Measurements from ENCODE around the gene SLC39A6. TPM values are rescaled to one million over a fixed set of nuclear protein-coding genes. Genes with fewer than 3 reads are reported as not detected.
"Not testable (repeated sequence)": the region's sequence is repeated elsewhere in the genome, so short reads cannot be mapped to it uniquely, and the experiment has no call there.

SLC39A6 gene
- total and polyA plus RNA-seq, 4 donors: 4.7 to 59.2 (median 31.0) TPM

GRCh38 chr18:36126668-36127067, 2.5 kb downstream of the SLC39A6 start:
- 95 to 98% methylated on average over 8 of the region's 8 CpGs for WGBS, 2 donors
- H3K27ac ChIP-seq (ENCODE audit: low read depth in 1 of 2, low read length in 1 of 2): no peak overlapping the region
- no peak overlapping the region for H3K4me3 ChIP-seq
- no peaks in the 10 kb centered on the region for H3K9me3 ChIP-seq (ENCODE audit: control insufficient read depth in 4 of 4, insufficient read depth in 3 of 4, low read length in 3 of 4)
- H3K27me3 ChIP-seq (ENCODE audit: control insufficient read depth in 3 of 3, insufficient read depth in 3 of 3, low read length in 2 of 3): no peaks in the 10 kb centered on the region
- H3K4me1 ChIP-seq (ENCODE audit: control insufficient read depth in 5 of 5, insufficient read depth in 5 of 5, low read length in 5 of 5): peaks cover 4 to 22% (median 12%) of the 10 kb centered on the region in 5 donors
- no peak for ATAC-seq (ENCODE audit: insufficient read depth, low FRiP score)
- H3K9ac ChIP-seq (ENCODE audit: insufficient read depth in 1 of 2, low read length in 2 of 2): no peak overlapping the region
- no peak for DNase-seq
- H3K36me3 ChIP-seq (ENCODE audit: control insufficient read depth in 4 of 4, insufficient read depth in 4 of 4, low read length in 4 of 4): peaks cover 3 to 15% (median 13%) of the 10 kb centered on the region in 4 donors
- no peak for TF ChIP-seq CTCF (IDR thresholded peaks at IDR 0.05; ENCODE audit: control extremely low read depth, extremely low read depth)

- WGBS, 2 donors: 74 to 88% methylated on average over 4 of the region's 4 CpGs
- TF ChIP-seq CTCF (IDR thresholded peaks at IDR 0.05; ENCODE audit: control extremely low read depth, extremely low read depth): no peak
These were observed 4.3 kb downstream of the SLC39A6 start for GRCh38 chr18:36124841-36125240.

GRCh38 chr18:36120297-36120696, 8.8 kb downstream of the SLC39A6 start:
- Histone ChIP-seq H3K9me3 (ENCODE audit: control insufficient read depth in 4 of 4, insufficient read depth in 3 of 4, low read length in 3 of 4) (no peaks in the 10 kb centered on the region), H3K9ac (ENCODE audit: insufficient read depth in 1 of 2, low read length in 2 of 2) (no peak overlapping the region), H3K4me1 (ENCODE audit: control insufficient read depth in 5 of 5, insufficient read depth in 5 of 5, low read length in 5 of 5) (no peaks in the 10 kb centered on the region), H3K27ac (ENCODE audit: low read depth in 1 of 2, low read length in 1 of 2) (peak overlapping the region in 1 of 2 donors; percentile 22), H3K4me3 (no peak overlapping the region), H3K36me3 (ENCODE audit: control insufficient read depth in 4 of 4, insufficient read depth in 4 of 4, low read length in 4 of 4) (peaks cover 8 to 27% (median 22%) of the 10 kb centered on the region in 4 donors), H3K27me3 (ENCODE audit: control insufficient read depth in 3 of 3, insufficient read depth in 3 of 3, low read length in 2 of 3) (no peaks in the 10 kb centered on the region)
- no peak for DNase-seq
- ATAC-seq (ENCODE audit: insufficient read depth, low FRiP score): no peak
- WGBS, 2 donors: 59% methylated on average over 3 of the region's 3 CpGs
- TF ChIP-seq CTCF (IDR thresholded peaks at IDR 0.05; ENCODE audit: control extremely low read depth, extremely low read depth): no peak

More at GRCh38 chr18:36124841-36125240, 4.3 kb downstream of the SLC39A6 start:
- H3K36me3 ChIP-seq (ENCODE audit: control insufficient read depth in 4 of 4, insufficient read depth in 4 of 4, low read length in 4 of 4): peaks cover 5 to 19% (median 16%) of the 10 kb centered on the region in 4 donors
- H3K27ac ChIP-seq (ENCODE audit: low read depth in 1 of 2, low read length in 1 of 2): no peak overlapping the region
- DNase-seq (no peak), ATAC-seq (ENCODE audit: insufficient read depth, low FRiP score) (no peak)
- H3K9me3 ChIP-seq (ENCODE audit: control insufficient read depth in 4 of 4, insufficient read depth in 3 of 4, low read length in 3 of 4): no peaks in the 10 kb centered on the region
- H3K9ac ChIP-seq (ENCODE audit: insufficient read depth in 1 of 2, low read length in 2 of 2): no peak overlapping the region
- H3K27me3 ChIP-seq (ENCODE audit: control insufficient read depth in 3 of 3, insufficient read depth in 3 of 3, low read length in 2 of 3): no peaks in the 10 kb centered on the region
- H3K4me3 ChIP-seq: no peak overlapping the region
- H3K4me1 ChIP-seq (ENCODE audit: control insufficient read depth in 5 of 5, insufficient read depth in 5 of 5, low read length in 5 of 5): peaks cover 0 to 7% (median 0%) of the 10 kb centered on the region in 5 donors

GRCh38 chr18:36116771-36117170, 12.4 kb downstream of the SLC39A6 start:
- H3K36me3 ChIP-seq (ENCODE audit: control insufficient read depth in 4 of 4, insufficient read depth in 4 of 4, low read length in 4 of 4): peaks cover 14 to 36% (median 21%) of the 10 kb centered on the region in 4 donors
- H3K9me3 ChIP-seq (ENCODE audit: control insufficient read depth in 4 of 4, insufficient read depth in 3 of 4, low read length in 3 of 4); H3K4me1 ChIP-seq (ENCODE audit: control insufficient read depth in 5 of 5, insufficient read depth in 5 of 5, low read length in 5 of 5); H3K27me3 ChIP-seq (ENCODE audit: control insufficient read depth in 3 of 3, insufficient read depth in 3 of 3, low read length in 2 of 3); H3K9ac ChIP-seq (ENCODE audit: insufficient read depth in 1 of 2, low read length in 2 of 2); ATAC-seq (ENCODE audit: insufficient read depth, low FRiP score); DNase-seq; H3K4me3 ChIP-seq; H3K27ac ChIP-seq (ENCODE audit: low read depth in 1 of 2, low read length in 1 of 2): not testable (repeated sequence)
- 94 to 98% methylated on average over 11 of the region's 11 CpGs for WGBS, 2 donors
